A673 (cell line): ENCODE measurements around the gene MMP27.
"Not testable (repeated sequence)": the region's sequence is repeated elsewhere in the genome, so short reads cannot be mapped to it uniquely, and the experiment has no call there.

Experiments
- CTCF ChIP-seq: fragments of 300-800, 200-600 bp; sonication (generic); conservative IDR thresholded peaks from 2 replicates; pipeline ENCODE4 v1.5.1; 2017; ENCODE audit warnings: low read depth, mild to moderate bottlenecking, antibody characterized with exemption, low read length, moderate library complexity, mixed read lengths
- EZH2 ChIP-seq: fragments of 200-600 bp; sonication (generic); IDR thresholded peaks from 2 replicates; pipeline ENCODE4 v1.6.1; 2017; ENCODE audit warnings: borderline replicate concordance, low read depth, mild to moderate bottlenecking, mixed read lengths, antibody characterized with exemption, low read length; ENCODE audit not compliant: poor library complexity, severe bottlenecking

GRCh38 chr11:102746746-102747578, 41.4 kb upstream of the MMP27 start:
- not testable (repeated sequence) for TF ChIP-seq CTCF, EZH2
